HepG2 (cell line): ENCODE results near the gene TMEM256.

Source experiments
- CTCF ChIP-seq: sonication (generic); formaldehyde crosslinking; IDR thresholded peaks from 2 replicates; pipeline ENCODE4 v1.5.0; 2020; ENCODE audit warnings: mild to moderate bottlenecking, missing genetic modification reagents, moderate library complexity
- EZH2 ChIP-seq: conservative IDR thresholded peaks from 2 replicates; pipeline ENCODE4 v1.6.1; 2012; ENCODE audit warnings: mild to moderate bottlenecking, low read depth, low read length, moderate library complexity
- HMG20A ChIP-seq: IDR thresholded peaks from 2 replicates; pipeline ENCODE4 v1.6.1; 2016; ENCODE audit warnings: borderline replicate concordance
- HOXD1 ChIP-seq: sonication (generic); formaldehyde crosslinking; IDR thresholded peaks from 2 replicates; pipeline ENCODE4 v1.5.0; 2020; ENCODE audit warnings: missing genetic modification reagents
- IRF2 ChIP-seq: IDR thresholded peaks from 2 replicates; pipeline ENCODE4 v1.6.1; 2018; ENCODE audit warnings: missing genetic modification reagents, missing compliant biosample characterization
- JUND ChIP-seq: sonication (generic); formaldehyde crosslinking; IDR thresholded peaks from 2 replicates; pipeline ENCODE4 v1.8.0; 2022; ENCODE audit warnings: mild to moderate bottlenecking, missing genetic modification reagents
- TOE1 ChIP-seq: sonication (generic); formaldehyde crosslinking; IDR thresholded peaks from 2 replicates; pipeline ENCODE4 v1.4.0; 2020; ENCODE audit warnings: mild to moderate bottlenecking, missing genetic modification reagents
- UBTF ChIP-seq: sonication (generic); formaldehyde crosslinking; IDR thresholded peaks from 2 replicates; pipeline ENCODE4 v1.4.0; 2020; ENCODE audit warnings: mild to moderate bottlenecking, missing genetic modification reagents

DNA sequence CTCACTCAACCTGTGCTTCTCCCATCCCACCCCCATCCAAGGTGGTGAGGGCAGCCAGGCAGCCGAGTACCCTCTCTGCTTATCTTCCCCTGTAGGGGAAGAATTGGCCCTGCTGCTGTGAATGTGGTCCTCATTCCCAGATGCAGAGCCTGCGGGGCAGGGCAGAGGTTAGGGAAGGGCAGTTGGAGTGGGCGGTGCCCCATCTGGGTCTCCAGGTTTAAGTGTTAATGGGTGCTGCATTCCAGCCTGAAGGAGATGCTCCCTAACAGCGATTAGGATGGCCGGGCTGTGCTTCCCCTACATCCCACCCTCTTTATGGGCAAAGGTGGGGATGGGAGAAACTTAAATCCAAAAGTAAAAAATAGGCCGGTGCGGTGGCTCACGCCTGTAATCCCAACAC lies 36.8 kb downstream of the TMEM256 start:
- no peak for TF ChIP-seq UBTF (CRISPR knock-in tag)
- no peak for TF ChIP-seq HMG20A (CRISPR knock-in tag)
- TF ChIP-seq CTCF (CRISPR knock-in tag), result no peak
- no peak for TF ChIP-seq TOE1 (CRISPR knock-in tag)
- no peak for TF ChIP-seq IRF2 (CRISPR knock-in tag)
- TF ChIP-seq JUND (CRISPR knock-in tag), result no peak
- no peak for TF ChIP-seq HOXD1 (CRISPR knock-in tag)
- no peak for TF ChIP-seq EZH2
